OCI-LY3 (cell line): ENCODE results near the gene PRICKLE2.

Experiments used
- H2AFZ ChIP-seq: fragments of 200-600, 300-600 bp; shearing (Covaris generic); 2 replicates; pipeline ENCODE4 v1.6.0; 2014; ENCODE audit warnings: antibody characterized with exemption, low read depth, low read length
- H3K27ac ChIP-seq: fragments of 200-600, 300-600 bp; sonication (generic); 2 replicates; pipeline ENCODE4 v1.5.1; 2014; ENCODE audit warnings: mild to moderate bottlenecking, low read length, moderate library complexity, mixed read lengths
- H3K27me3 ChIP-seq: fragments of 200-600, 300-600 bp; sonication (generic); 2 replicates; pipeline ENCODE4 v1.6.1; 2014; ENCODE audit warnings: low read depth, low read length, mixed read lengths
- H3K36me3 ChIP-seq: fragments of 200-600, 300-600 bp; sonication (generic); replicated peaks from 2 replicates; pipeline ENCODE3; 2014; ENCODE audit warnings: low read depth, low read length, mixed read lengths
- H3K4me1 ChIP-seq: fragments of 300-600, 200-600 bp; sonication (generic); 2 replicates; pipeline ENCODE4 v1.6.1; 2014; ENCODE audit warnings: low read length, mixed read lengths
- H3K4me2 ChIP-seq: fragments of 200-600, 300-600 bp; sonication (generic); 2 replicates; pipeline ENCODE4 v1.6.1; 2014; ENCODE audit warnings: low read length, mixed read lengths
- H3K4me3 ChIP-seq: fragments of 300-600, 200-600 bp; sonication (generic); 2 replicates; pipeline ENCODE4 v1.5.1; 2014; ENCODE audit warnings: antibody characterized with exemption, mild to moderate bottlenecking, low read length, moderate library complexity
- H3K79me2 ChIP-seq: fragments of 300-600, 200-600 bp; shearing (Covaris generic); 2 replicates; pipeline ENCODE4 v1.6.1; 2014; ENCODE audit warnings: mild to moderate bottlenecking, low read length, mixed read lengths
- H3K9ac ChIP-seq: fragments of 300-600, 200-600 bp; shearing (Covaris generic); 2 replicates; pipeline ENCODE4 v1.6.0; 2014; ENCODE audit warnings: mild to moderate bottlenecking, low read length, moderate library complexity
- H3K9me3 ChIP-seq: fragments of 200-600, 300-600 bp; shearing (Covaris generic); 2 replicates; pipeline ENCODE4 v1.6.1; 2014; ENCODE audit warnings: low read length, mixed read lengths; ENCODE audit not compliant: insufficient read depth
- H4K20me1 ChIP-seq: fragments of 200-600, 300-600 bp; sonication (generic); 2 replicates; pipeline ENCODE4 v1.6.1; 2016; ENCODE audit warnings: low read length, mixed read lengths; ENCODE audit not compliant: insufficient read depth
- CTCF ChIP-seq: fragments of 200-600, 300-600 bp; sonication (generic); IDR thresholded peaks from 2 replicates; pipeline ENCODE4 v1.5.1; 2014; ENCODE audit warnings: antibody characterized with exemption, low read length, low read depth
- EZH2phosphoT487 ChIP-seq: fragments of 200-600 bp; shearing (Covaris generic); IDR thresholded peaks from 2 replicates; pipeline ENCODE4 v1.6.1; 2018; ENCODE audit warnings: antibody characterized with exemption, mixed run types, low read depth

Gene PRICKLE2

GRCh38 chr3:64063983-64064438 is 161.3 kb downstream of the PRICKLE2 start:
- no peak overlapping the region for H2AFZ ChIP-seq
- H3K27ac ChIP-seq = no peak overlapping the region
- H3K79me2 ChIP-seq = no peaks in the 10 kb centered on the region
- no peak overlapping the region for H3K9ac ChIP-seq
- no peaks in the 10 kb centered on the region for H4K20me1 ChIP-seq
- no peaks in the 10 kb centered on the region for H3K36me3 ChIP-seq
- peaks cover 40% of the 10 kb centered on the region for H3K27me3 ChIP-seq
- H3K4me3 ChIP-seq = no peak overlapping the region
- H3K4me2 ChIP-seq = no peak overlapping the region
- TF ChIP-seq CTCF = no peak
- TF ChIP-seq EZH2phosphoT487 = no peak
- no peaks in the 10 kb centered on the region for H3K9me3 ChIP-seq
- H3K4me1 ChIP-seq = peaks cover 9% of the 10 kb centered on the region

- H2AFZ ChIP-seq = no peak overlapping the region
- no peaks in the 10 kb centered on the region for H3K9me3 ChIP-seq
- no peak overlapping the region for H3K4me3 ChIP-seq
- no peak overlapping the region for H3K4me2 ChIP-seq
- peaks cover 11% of the 10 kb centered on the region for H3K4me1 ChIP-seq
- H3K36me3 ChIP-seq = no peaks in the 10 kb centered on the region
- H3K27me3 ChIP-seq = peaks cover 40% of the 10 kb centered on the region
- no peak overlapping the region for H3K9ac ChIP-seq
- no peaks in the 10 kb centered on the region for H3K79me2 ChIP-seq
- H3K27ac ChIP-seq = no peak overlapping the region
- TF ChIP-seq EZH2phosphoT487 (no peak), CTCF (no peak)
- H4K20me1 ChIP-seq = no peaks in the 10 kb centered on the region
These were observed 161.9 kb downstream of the PRICKLE2 start for GRCh38 chr3:64063207-64063982.

- Histone ChIP-seq H4K20me1 (no peaks in the 10 kb centered on the region), H3K36me3 (no peaks in the 10 kb centered on the region), H3K9ac (no peak overlapping the region), H3K4me1 (peaks cover 16% of the 10 kb centered on the region), H3K4me2 (no peak overlapping the region), H3K79me2 (no peaks in the 10 kb centered on the region), H2AFZ (no peak overlapping the region), H3K4me3 (no peak overlapping the region), H3K9me3 (no peaks in the 10 kb centered on the region), H3K27ac (no peak overlapping the region), H3K27me3 (peaks cover 36% of the 10 kb centered on the region)
- TF ChIP-seq EZH2phosphoT487 (no peak), CTCF (no peak)
These were observed 163.6 kb downstream of the PRICKLE2 start for GRCh38 chr3:64061628-64062027.

GRCh38 chr3:64059484-64060175 is 165.6 kb downstream of the PRICKLE2 start:
- no peaks in the 10 kb centered on the region for H3K9me3 ChIP-seq
- H3K4me1 ChIP-seq = peaks cover 23% of the 10 kb centered on the region
- H3K27me3 ChIP-seq = peaks cover 36% of the 10 kb centered on the region
- H3K79me2 ChIP-seq = no peaks in the 10 kb centered on the region
- no peak overlapping the region for H3K9ac ChIP-seq
- peak overlapping the region; percentile 36 for H3K4me2 ChIP-seq
- no peak overlapping the region for H3K4me3 ChIP-seq
- H2AFZ ChIP-seq = no peak overlapping the region
- H4K20me1 ChIP-seq = no peaks in the 10 kb centered on the region
- no peak overlapping the region for H3K27ac ChIP-seq
- H3K36me3 ChIP-seq = no peaks in the 10 kb centered on the region
- TF ChIP-seq EZH2phosphoT487 = no peak
- TF ChIP-seq CTCF = no peak
